NCI-H146 (cell line): ENCODE measurements around the gene RNF130.

Source experiments
- DNase-seq: peaks from one replicate; lab custom pipeline; 2025; lab: John Stamatoyannopoulos, UW

Gene RNF130

GRCh38 chr5:180084638-180085561 is 13.3 kb upstream of the RNF130 start:
- no peak for DNase-seq

- no peak for DNase-seq
These were observed 12.0 kb upstream of the RNF130 start for GRCh38 chr5:180083529-180084060.

- no peak for DNase-seq
These were observed 11.3 kb upstream of the RNF130 start for GRCh38 chr5:180082633-180083420.

- no peak for DNase-seq
These were observed 9.9 kb upstream of the RNF130 start for GRCh38 chr5:180081481-180081880.

GRCh38 chr5:180080486-180081280 is 9.1 kb upstream of the RNF130 start:
- DNase-seq: no peak

GRCh38 chr5:180079702-180080466 is 8.3 kb upstream of the RNF130 start:
- no peak for DNase-seq

- no peak for DNase-seq
These were observed 6.8 kb upstream of the RNF130 start for GRCh38 chr5:180078348-180078747.

GRCh38 chr5:180077594-180078284 is 6.2 kb upstream of the RNF130 start:
- DNase-seq: no peak

GRCh38 chr5:180075703-180076102 is 4.1 kb upstream of the RNF130 start:
- DNase-seq: no peak

GRCh38 chr5:180074462-180074861 is 2.9 kb upstream of the RNF130 start:
- no peak for DNase-seq

- no peak for DNase-seq
These were observed 997 bp upstream of the RNF130 start for GRCh38 chr5:180072556-180072955.

GRCh38 chr5:180072256-180072548 is 643 bp upstream of the RNF130 start:
- no peak for DNase-seq

GRCh38 chr5:180070756-180071530 is 616 bp downstream of the RNF130 start:
- no peak for DNase-seq

GRCh38 chr5:180069589-180070247 is 1.8 kb downstream of the RNF130 start:
- DNase-seq: no peak

- DNase-seq: no peak
These were observed 3.0 kb downstream of the RNF130 start for GRCh38 chr5:180068519-180069090.

GRCh38 chr5:180067986-180068385 is 3.6 kb downstream of the RNF130 start:
- DNase-seq: no peak

- DNase-seq: no peak
These were observed 11.4 kb downstream of the RNF130 start for GRCh38 chr5:180060192-180060591.

GRCh38 chr5:180059326-180059725 is 12.2 kb downstream of the RNF130 start:
- DNase-seq: no peak

GRCh38 chr5:180056153-180056552 is 15.4 kb downstream of the RNF130 start:
- no peak for DNase-seq
